ENCODE data around the gene TMEM258. TPM values are rescaled to one million over a fixed set of nuclear protein-coding genes. Genes with fewer than 3 reads are reported as not detected.

TMEM258 gene
- total and polyA plus RNA-seq, 4 donors, result 43.9 to 229 (median 163) TPM

DNA sequence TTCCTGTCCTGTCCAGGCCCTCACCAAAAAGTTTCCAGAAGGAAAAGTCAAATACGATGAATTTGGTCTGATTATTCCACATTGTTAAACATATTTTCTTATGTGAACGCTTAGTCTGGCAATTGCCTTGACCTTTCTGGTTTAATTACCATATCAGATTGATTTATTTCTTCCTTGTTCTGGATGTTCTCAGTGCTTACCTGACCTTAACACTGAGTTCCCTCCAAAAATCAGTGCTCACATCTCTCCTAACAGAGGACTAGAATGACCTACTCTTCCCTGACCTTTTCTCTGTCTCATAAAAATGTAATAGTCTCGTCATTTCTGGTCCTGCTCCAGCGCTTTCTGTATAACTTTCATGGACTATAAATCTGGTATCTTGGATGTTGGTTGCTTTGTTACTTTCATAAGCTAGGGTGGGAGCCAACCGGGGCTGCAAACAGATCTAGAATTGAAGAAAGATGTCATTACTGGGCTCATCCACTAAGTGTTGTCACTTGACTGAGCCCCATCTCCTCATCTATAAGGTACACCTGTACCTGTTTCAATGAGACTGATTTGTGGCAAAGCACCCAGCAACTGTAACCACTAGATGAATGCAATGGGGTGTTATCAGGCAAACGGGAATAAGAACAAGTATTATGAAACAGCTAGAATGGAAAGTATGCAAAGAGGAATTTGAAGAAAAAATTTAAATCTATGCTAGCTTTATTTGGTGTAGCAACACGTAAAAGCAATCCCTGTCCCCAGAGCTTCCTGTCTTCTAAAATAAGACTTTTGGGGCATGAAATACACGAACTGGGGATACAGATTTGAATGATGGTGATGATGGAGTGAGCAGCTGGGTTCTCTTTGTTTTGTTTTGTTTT, 38.1 kb upstream of the TMEM258 start:
- 46 to 55% methylated on average over 8 of the region's 8 CpGs for WGBS, 2 donors
- Histone ChIP-seq H3K27ac (ENCODE audit: low read depth in 1 of 2, low read length in 1 of 2) (peak overlapping the region in 1 of 2 donors; percentile 18), H3K4me3 (no peak overlapping the region), H3K4me1 (ENCODE audit: control insufficient read depth in 5 of 5, insufficient read depth in 5 of 5, low read length in 5 of 5) (peaks cover 0 to 33% (median 14%) of the 10 kb centered on the region in 5 donors), H3K9ac (ENCODE audit: insufficient read depth in 1 of 2, low read length in 2 of 2) (no peak overlapping the region), H3K27me3 (ENCODE audit: control insufficient read depth in 3 of 3, insufficient read depth in 3 of 3, low read length in 2 of 3) (no peaks in the 10 kb centered on the region), H3K9me3 (ENCODE audit: control insufficient read depth in 4 of 4, insufficient read depth in 3 of 4, low read length in 3 of 4) (peaks cover 0 to 1% (median 0%) of the 10 kb centered on the region in 4 donors), H3K36me3 (ENCODE audit: control insufficient read depth in 4 of 4, insufficient read depth in 4 of 4, low read length in 4 of 4) (no peaks in the 10 kb centered on the region)
- TF ChIP-seq, protein P1, sequence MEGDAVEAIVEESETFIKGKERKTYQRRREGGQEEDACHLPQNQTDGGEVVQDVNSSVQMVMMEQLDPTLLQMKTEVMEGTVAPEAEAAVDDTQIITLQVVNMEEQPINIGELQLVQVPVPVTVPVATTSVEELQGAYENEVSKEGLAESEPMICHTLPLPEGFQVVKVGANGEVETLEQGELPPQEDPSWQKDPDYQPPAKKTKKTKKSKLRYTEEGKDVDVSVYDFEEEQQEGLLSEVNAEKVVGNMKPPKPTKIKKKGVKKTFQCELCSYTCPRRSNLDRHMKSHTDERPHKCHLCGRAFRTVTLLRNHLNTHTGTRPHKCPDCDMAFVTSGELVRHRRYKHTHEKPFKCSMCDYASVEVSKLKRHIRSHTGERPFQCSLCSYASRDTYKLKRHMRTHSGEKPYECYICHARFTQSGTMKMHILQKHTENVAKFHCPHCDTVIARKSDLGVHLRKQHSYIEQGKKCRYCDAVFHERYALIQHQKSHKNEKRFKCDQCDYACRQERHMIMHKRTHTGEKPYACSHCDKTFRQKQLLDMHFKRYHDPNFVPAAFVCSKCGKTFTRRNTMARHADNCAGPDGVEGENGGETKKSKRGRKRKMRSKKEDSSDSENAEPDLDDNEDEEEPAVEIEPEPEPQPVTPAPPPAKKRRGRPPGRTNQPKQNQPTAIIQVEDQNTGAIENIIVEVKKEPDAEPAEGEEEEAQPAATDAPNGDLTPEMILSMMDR (IDR thresholded peaks at IDR 0.05; ENCODE audit: control extremely low read depth, extremely low read depth), result no peak
- ATAC-seq (ENCODE audit: insufficient read depth, low FRiP score), result no peak
- DNase-seq, result peak in 2 of 3 donors; percentile 54 to 57

DNA sequence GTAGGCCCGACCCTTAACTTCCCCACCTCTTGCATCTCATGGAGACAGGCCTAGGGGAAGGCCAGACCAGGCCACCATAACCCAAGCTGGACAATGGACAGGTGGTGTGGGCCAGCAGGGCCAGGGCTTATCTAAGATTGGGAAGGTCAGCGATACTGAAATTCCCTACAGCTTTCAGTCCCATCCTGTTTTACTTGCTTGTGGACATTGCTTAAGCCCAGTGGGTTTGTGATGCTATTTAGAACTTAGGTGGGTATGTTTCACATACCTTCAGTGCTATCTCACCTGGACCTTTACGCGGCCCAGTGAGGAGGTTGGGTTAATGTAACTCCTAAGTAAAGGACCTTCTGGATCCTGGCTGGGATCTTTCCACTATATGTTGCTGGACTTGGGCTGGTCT, 37.4 kb upstream of the TMEM258 start:
- TF ChIP-seq, protein P1 (IDR thresholded peaks at IDR 0.05; ENCODE audit: control extremely low read depth, extremely low read depth), result no peak
- WGBS, 2 donors, result 84 to 91% methylated on average over 4 of the region's 4 CpGs
- Histone ChIP-seq H3K9ac (ENCODE audit: insufficient read depth in 1 of 2, low read length in 2 of 2) (no peak overlapping the region), H3K27ac (ENCODE audit: low read depth in 1 of 2, low read length in 1 of 2) (no peak overlapping the region), H3K27me3 (ENCODE audit: control insufficient read depth in 3 of 3, insufficient read depth in 3 of 3, low read length in 2 of 3) (no peaks in the 10 kb centered on the region), H3K36me3 (ENCODE audit: control insufficient read depth in 4 of 4, insufficient read depth in 4 of 4, low read length in 4 of 4) (no peaks in the 10 kb centered on the region), H3K9me3 (ENCODE audit: control insufficient read depth in 4 of 4, insufficient read depth in 3 of 4, low read length in 3 of 4) (peaks cover 0 to 1% (median 0%) of the 10 kb centered on the region in 4 donors), H3K4me1 (ENCODE audit: control insufficient read depth in 5 of 5, insufficient read depth in 5 of 5, low read length in 5 of 5) (peaks cover 0 to 33% (median 14%) of the 10 kb centered on the region in 5 donors), H3K4me3 (no peak overlapping the region)
- DNase-seq, result no peak
- ATAC-seq (ENCODE audit: insufficient read depth, low FRiP score), result no peak

DNA sequence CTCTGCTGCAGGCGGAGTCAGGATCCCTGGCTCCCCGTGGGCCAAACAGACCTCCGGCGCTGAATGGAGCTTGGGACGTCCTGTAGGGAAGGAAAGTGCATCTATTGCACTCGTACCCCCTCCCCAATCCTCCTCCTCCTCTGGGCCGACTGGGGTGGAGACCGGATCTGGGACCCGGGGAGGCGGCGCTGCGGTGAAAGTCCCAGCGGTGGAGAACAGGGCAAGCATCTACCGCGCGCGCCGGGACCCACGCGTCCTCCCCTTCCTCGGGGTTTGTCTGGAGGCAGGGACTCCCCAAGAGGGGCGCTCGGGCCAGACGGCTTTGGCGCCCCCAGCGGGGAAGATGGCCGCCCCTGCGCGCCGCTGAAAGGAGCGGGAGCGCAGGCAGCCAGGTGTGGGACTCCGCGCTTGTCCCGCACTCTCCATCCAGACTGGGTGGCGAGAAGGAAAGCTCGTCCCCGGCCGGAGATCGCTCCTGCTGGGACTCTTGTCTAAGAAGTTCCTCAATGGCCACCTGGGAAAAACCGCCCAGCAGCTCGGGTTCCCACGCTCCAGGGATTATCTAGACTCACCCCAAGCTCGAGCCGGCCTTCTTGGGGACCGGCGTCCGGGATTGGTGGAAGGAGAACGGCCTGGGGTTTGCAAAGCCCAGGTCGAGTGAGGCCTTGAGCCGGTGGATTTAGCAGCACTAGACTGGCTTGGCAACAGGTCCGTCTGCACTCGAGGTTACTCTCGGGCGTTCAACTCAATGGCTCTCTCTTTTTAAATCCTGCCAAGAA, 36.4 kb upstream of the TMEM258 start:
- ATAC-seq (ENCODE audit: insufficient read depth, low FRiP score), result no peak
- Histone ChIP-seq H3K27me3 (ENCODE audit: control insufficient read depth in 3 of 3, insufficient read depth in 3 of 3, low read length in 2 of 3) (no peaks in the 10 kb centered on the region), H3K27ac (ENCODE audit: low read depth in 1 of 2, low read length in 1 of 2) (peak overlapping the region; percentile 27 to 87), H3K9me3 (ENCODE audit: control insufficient read depth in 4 of 4, insufficient read depth in 3 of 4, low read length in 3 of 4) (peaks cover 0 to 1% (median 0%) of the 10 kb centered on the region in 4 donors), H3K4me3 (peak overlapping the region; percentile 54), H3K9ac (ENCODE audit: insufficient read depth in 1 of 2, low read length in 2 of 2) (peak overlapping the region in 1 of 2 donors; percentile 61), H3K36me3 (ENCODE audit: control insufficient read depth in 4 of 4, insufficient read depth in 4 of 4, low read length in 4 of 4) (no peaks in the 10 kb centered on the region), H3K4me1 (ENCODE audit: control insufficient read depth in 5 of 5, insufficient read depth in 5 of 5, low read length in 5 of 5) (peaks cover 0 to 28% (median 10%) of the 10 kb centered on the region in 5 donors)
- peak; percentile 50 to 67 (median 52) for DNase-seq
- WGBS, 2 donors, result 1% methylated on average over 50 to 55 of the region's 55 CpGs
- TF ChIP-seq, protein P1 (IDR thresholded peaks at IDR 0.05; ENCODE audit: control extremely low read depth, extremely low read depth), result peak; percentile 25
